GM13977 (cell line): ENCODE data around the gene MAML3.

ENCODE experiments used
- DNase-seq: peaks from one replicate; pipeline ENCODE4 v3.0.0; 2012; ENCODE audit warnings: low spot score
- CTCF ChIP-seq: IDR thresholded peaks from 2 replicates; pipeline ENCODE4 v1.5.1; 2012; ENCODE audit warnings: mild to moderate bottlenecking, control low read depth; ENCODE audit not compliant: insufficient read depth; ENCODE audit errors: extremely low read depth, missing control alignments
- in situ Hi-C: fragments of 300-500 bp; cut with MboI; formaldehyde crosslinking; loops from one replicate; pipeline ENCODE4 v1.12.0; 2022; ENCODE audit warnings: low sequenced_read_pairs, low pct_unique_long_range_greater_than_20kb, mixed read lengths, inconsistent platforms; ENCODE audit not compliant: unreplicated experiment

MAML3 gene

GRCh38 chr4:139900964-139901376 is 253.0 kb downstream of the MAML3 start:
- DNase-seq, result no peak
- in situ Hi-C loops, result no loop called here
- TF ChIP-seq CTCF, result no peak

GRCh38 chr4:139899346-139899745 is 254.6 kb downstream of the MAML3 start:
- in situ Hi-C loops, result no loop called here
- TF ChIP-seq CTCF, result no peak
- DNase-seq, result no peak

- DNase-seq, result peak; percentile 50
- in situ Hi-C loops, result no loop called here
- no peak for TF ChIP-seq CTCF
These were observed 255.7 kb downstream of the MAML3 start for GRCh38 chr4:139898293-139898692.

GRCh38 chr4:139896091-139896604 is 257.8 kb downstream of the MAML3 start:
- DNase-seq, result no peak
- in situ Hi-C loops, result no loop called here
- TF ChIP-seq CTCF, result no peak

- no peak for DNase-seq
- TF ChIP-seq CTCF, result no peak
- in situ Hi-C loops, result no loop called here
These were observed 260.2 kb downstream of the MAML3 start for GRCh38 chr4:139893801-139894200.

GRCh38 chr4:139892973-139893736 is 260.8 kb downstream of the MAML3 start:
- in situ Hi-C loops, result no loop called here
- TF ChIP-seq CTCF, result no peak
- no peak for DNase-seq

- no peak for DNase-seq
- in situ Hi-C loops, result no loop called here
These were observed 263.2 kb downstream of the MAML3 start for GRCh38 chr4:139890816-139891215.

More at GRCh38 chr4:139890816-139891215, 263.2 kb downstream of the MAML3 start:
- no peak for TF ChIP-seq CTCF
